Measurements from ENCODE around the gene CRYBG1. TPM values are rescaled to one million over a fixed set of nuclear protein-coding genes. Genes with fewer than 3 reads are reported as not detected.

CRYBG1 gene
- total RNA-seq, 2 donors from 2014 or later: 10.1 to 11.5 TPM

GRCh38 chr6:106318851-106319250 is 41.7 kb upstream of the CRYBG1 start:
- Histone ChIP-seq H3K27me3 (no peaks in the 10 kb centered on the region), H3K9me3 (no peaks in the 10 kb centered on the region), H3K4me3 (no peak overlapping the region), H3K27ac (no peak overlapping the region), H3K4me1 (peaks cover 9% of the 10 kb centered on the region), H3K36me3 (replicated peaks in 1 of 2; ENCODE audit: insufficient read depth in 1 of 2, low read depth in 2 of 2) (peaks cover 0 to 3% of the 10 kb centered on the region in 2 donors)
- DNase-seq: no peak
- no peak for ATAC-seq
- intact Hi-C loops (cut with DNase I): no loop called here
- no peak for TF ChIP-seq POLR2A (IDR thresholded peaks at IDR 0.05)

- H3K4me1 ChIP-seq: peaks cover 17% of the 10 kb centered on the region
- no peaks in the 10 kb centered on the region for H3K27me3 ChIP-seq
- no peak overlapping the region for H3K27ac ChIP-seq
- intact Hi-C loops (cut with DNase I): no loop called here
- DNase-seq: no peak
- H3K4me3 ChIP-seq: no peak overlapping the region
- WGBS, 2 donors: 91 to 99% methylated on average over 4 of the region's 4 CpGs
- no peaks in the 10 kb centered on the region for H3K36me3 ChIP-seq (replicated peaks in 1 of 2; ENCODE audit: insufficient read depth in 1 of 2, low read depth in 2 of 2)
- no peaks in the 10 kb centered on the region for H3K9me3 ChIP-seq
- TF ChIP-seq CTCF (IDR thresholded peaks at IDR 0.05): no peak
- TF ChIP-seq POLR2A (IDR thresholded peaks at IDR 0.05): no peak
- no peak for ATAC-seq
Measured at GRCh38 chr6:106321940-106322339, 38.6 kb upstream of the CRYBG1 start.

- Histone ChIP-seq H3K9me3 (no peaks in the 10 kb centered on the region), H3K4me3 (peak overlapping the region; percentile 31 to 55), H3K4me1 (peaks cover 17% of the 10 kb centered on the region), H3K27ac (peak overlapping the region; percentile 78 to 97 (median 88)), H3K27me3 (no peaks in the 10 kb centered on the region), H3K36me3 (replicated peaks in 1 of 2; ENCODE audit: insufficient read depth in 1 of 2, low read depth in 2 of 2) (no peaks in the 10 kb centered on the region)
- WGBS, 2 donors: 1 to 2% methylated on average over 9 of the region's 9 CpGs
- TF ChIP-seq POLR2A (IDR thresholded peaks at IDR 0.05) (no peak), CTCF (IDR thresholded peaks at IDR 0.05) (no peak)
- no peak for DNase-seq
- intact Hi-C loops (cut with DNase I): no loop called here
- peak; percentile 0 for ATAC-seq
Measured at GRCh38 chr6:106324726-106325335, 35.7 kb upstream of the CRYBG1 start.

GRCh38 chr6:106325336-106326178 is 35.0 kb upstream of the CRYBG1 start, which contains the start of gene ATG5:
Gene ATG5, minus strand, starts transcription at chr6:106325760. Its CDS starts 9,552 bp downstream, at chr6:106316208.
- Histone ChIP-seq H3K4me3 (peak within 1 kb of the TSS; percentile 31 to 55), H3K9me3 (no peaks in the 10 kb centered on the region), H3K36me3 (replicated peaks in 1 of 2; ENCODE audit: insufficient read depth in 1 of 2, low read depth in 2 of 2) (no peaks in the 10 kb centered on the region), H3K27ac (peak within 1 kb of the TSS; percentile 78 to 97 (median 88)), H3K27me3 (no peaks in the 10 kb centered on the region), H3K4me1 (peaks cover 17% of the 10 kb centered on the region)
- DNase-seq (peak; percentile 100), ATAC-seq (peak; percentile 96)
- TF ChIP-seq CTCF (IDR thresholded peaks at IDR 0.05): peak in 1 of 7 experiments; percentile 35
- TF ChIP-seq POLR2A (IDR thresholded peaks at IDR 0.05): peak; percentile 81 to 97 (median 95)
- intact Hi-C loops (cut with DNase I): no loop called here
- WGBS, 2 donors: 1 to 2% methylated on average over 23 to 56 of the region's 56 CpGs

GRCh38 chr6:106334646-106335448 is 25.7 kb upstream of the CRYBG1 start:
- WGBS, 2 donors: 12 to 14% methylated on average over 5 of the region's 5 CpGs
- Histone ChIP-seq H3K4me3 (no peak overlapping the region), H3K36me3 (replicated peaks in 1 of 2; ENCODE audit: insufficient read depth in 1 of 2, low read depth in 2 of 2) (no peaks in the 10 kb centered on the region), H3K4me1 (peaks cover 4% of the 10 kb centered on the region), H3K27ac (no peak overlapping the region), H3K27me3 (no peaks in the 10 kb centered on the region), H3K9me3 (no peaks in the 10 kb centered on the region)
- intact Hi-C loops (cut with DNase I): no loop called here
- DNase-seq (peak; percentile 58 to 75 (median 72)), ATAC-seq (peak; percentile 81)
- TF ChIP-seq POLR2A (IDR thresholded peaks at IDR 0.05): no peak
- peak; percentile 55 to 84 (median 73) for TF ChIP-seq CTCF (IDR thresholded peaks at IDR 0.05)

Data from body of pancreas (tissue), 4 donors.